GM23338 (cell line): ENCODE measurements around the gene FBXW4. TPM values are rescaled to one million over a fixed set of nuclear protein-coding genes. Genes with fewer than 3 reads are reported as not detected.

Experiments
- CTCF ChIP-seq, 2 experiments: fragments of 200-600 bp in 1 of 2; sonication (generic) in 1 of 2; conservative IDR thresholded peaks; 2 replicates each; pipeline versions ENCODE4 v1.5.1 to v1.6.1; 2016 to 2017; ENCODE audit warnings: antibody characterized with exemption in 2 of 2, low read depth in 2 of 2, mild to moderate bottlenecking in 2 of 2, moderate library complexity in 1 of 2
- ETS1 ChIP-seq: IDR thresholded peaks from 2 replicates; pipeline ENCODE4 v1.6.1; 2016; ENCODE audit warnings: antibody characterized with exemption
- EZH2 ChIP-seq: fragments of 200-600 bp; sonication (generic); IDR thresholded peaks from one replicate; pipeline ENCODE4 v1.8.0; 2017; ENCODE audit warnings: antibody characterized with exemption, mild to moderate bottlenecking, low read depth; ENCODE audit not compliant: unreplicated experiment
- EZH2phosphoT487 ChIP-seq: fragments of 200-600 bp; sonication (generic); IDR thresholded peaks from one replicate; pipeline ENCODE4 v1.8.1; 2018; ENCODE audit warnings: antibody characterized with exemption; ENCODE audit not compliant: unreplicated experiment
- STAT1 ChIP-seq: IDR thresholded peaks from one replicate; pipeline ENCODE4 v1.6.1; 2016; ENCODE audit warnings: antibody characterized with exemption; ENCODE audit not compliant: unreplicated experiment
- ZNF114 ChIP-seq: fragments of 250-450 bp; sonication (Bioruptor Pico); IDR thresholded peaks from 2 replicates; pipeline ENCODE4 v1.5.0; 2020; ENCODE audit warnings: mild to moderate bottlenecking, moderate library complexity
- ZNF331 ChIP-seq: fragments of 250-450 bp; sonication (Bioruptor Pico); IDR thresholded peaks from 2 replicates; pipeline ENCODE4 v1.5.0; 2020; ENCODE audit warnings: low read depth, mild to moderate bottlenecking, moderate library complexity
- ZNF462 ChIP-seq: fragments of 250-450 bp; sonication (Bioruptor Pico); IDR thresholded peaks from 2 replicates; pipeline ENCODE4 v1.5.0; 2020; ENCODE audit warnings: mild to moderate bottlenecking, moderate library complexity
- polyA plus RNA-seq: library from polyadenylated mRNA; unstranded; fragments of >200 nt; fragmentation: Nextera tagmentation; extraction: Ambion mirVana; gene quantifications from 2 replicates; pipeline ENCODE4 v1.2.1, GENCODE V29; 2016
- total RNA-seq: library from RNA; depleted of rRNA; stranded (reverse); fragments of >200 nt; shearing (Covaris generic); gene quantifications from 2 replicates; pipeline ENCODE4 v1.2.3, GENCODE V29; 2014

The FBXW4 gene
- total and polyA plus RNA-seq, 2 experiments from 2014 or later = 8.0 to 18.6 TPM

GRCh38 chr10:101686133-101686925 lies 8.6 kb downstream of the FBXW4 start (continued):
- TF ChIP-seq ZNF462 (CRISPR knock-in tag) (no peak), EZH2phosphoT487 (no peak), EZH2 (no peak), ETS1 (no peak), STAT1 (no peak), CTCF (conservative IDR thresholded peaks at IDR 0.05; ENCODE audit: low read depth in 2 of 2) (no peak), ZNF114 (CRISPR knock-in tag) (no peak), ZNF331 (CRISPR knock-in tag) (no peak)
